HG03354 (cell line): ENCODE data around the gene SPHKAP.
"Not testable (repeated sequence)": the region's sequence is repeated elsewhere in the genome, so short reads cannot be mapped to it uniquely, and the experiment has no call there.

Experiments used
- ATAC-seq: cut with Tn5 transposase; IDR thresholded peaks from one replicate; pipeline ENCODE4 v1.9.1; 2021; ENCODE audit warnings: mild to moderate bottlenecking; ENCODE audit not compliant: unreplicated experiment, poor library complexity, severe bottlenecking

Gene SPHKAP

GRCh38 chr2:228040995-228041394, 140.5 kb downstream of the SPHKAP start:
- ATAC-seq: no peak

GRCh38 chr2:228039752-228040534, 141.5 kb downstream of the SPHKAP start:
- peak; percentile 97 for ATAC-seq

- ATAC-seq: no peak
Measured at GRCh38 chr2:228038967-228039366, 142.5 kb downstream of the SPHKAP start.

DNA sequence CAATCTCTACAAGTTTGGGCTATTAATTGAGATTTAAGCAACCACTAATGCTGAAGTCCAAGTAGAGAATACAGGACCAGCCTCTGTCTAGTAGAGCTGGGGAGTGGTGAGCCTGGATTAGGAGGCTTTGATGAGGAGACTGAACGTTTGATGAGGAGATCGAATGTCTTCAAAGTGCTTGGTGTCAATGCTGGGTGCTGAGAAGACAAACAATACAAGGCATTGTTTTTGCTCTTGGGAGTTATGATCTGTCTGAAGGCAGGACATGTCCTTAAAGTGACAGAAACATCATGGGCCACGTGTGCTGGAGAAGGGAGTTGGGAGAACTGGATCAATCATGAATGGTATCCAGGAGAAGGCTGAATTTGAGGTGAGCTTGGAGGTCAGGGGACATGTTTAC, 143.6 kb downstream of the SPHKAP start:
- no peak for ATAC-seq

DNA sequence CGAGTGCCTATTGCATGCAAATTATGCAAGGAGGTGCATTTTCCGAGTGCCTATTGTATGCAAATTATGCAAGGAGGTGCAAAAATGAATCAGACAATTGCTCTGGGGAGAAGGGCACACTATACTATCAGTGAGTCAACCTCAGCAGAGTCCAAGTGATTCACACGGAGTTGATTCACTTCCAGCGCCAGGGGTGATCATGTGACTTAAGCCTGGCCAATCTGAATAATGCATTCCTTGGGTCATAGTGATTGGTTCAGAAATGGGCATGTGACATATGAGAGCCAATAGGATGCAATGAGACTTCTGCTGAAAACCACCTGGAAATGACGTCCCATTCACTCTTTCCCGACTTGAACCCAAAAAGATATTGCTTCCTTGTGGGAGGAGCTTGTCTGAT, 157.9 kb downstream of the SPHKAP start:
- ATAC-seq: no peak

DNA sequence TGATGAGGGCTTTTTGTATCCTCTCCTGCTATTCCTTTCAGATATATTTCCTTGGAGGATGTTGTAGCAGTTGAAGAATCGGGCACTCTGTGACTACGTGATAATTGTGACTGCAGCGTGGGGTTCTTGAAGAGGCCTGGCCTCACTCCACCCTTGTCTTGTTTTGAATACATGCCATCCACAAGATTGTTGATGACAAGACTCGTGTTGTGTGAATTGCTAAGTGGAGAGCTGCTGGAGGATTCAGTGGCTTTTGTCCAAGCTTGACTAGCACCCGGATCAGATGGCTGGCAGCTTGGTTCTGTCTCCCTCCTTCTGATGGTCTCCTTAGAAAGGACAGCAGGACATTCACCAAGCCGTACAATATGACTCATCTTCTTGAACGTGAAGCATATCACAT, 163.2 kb downstream of the SPHKAP start:
- no peak for ATAC-seq

DNA sequence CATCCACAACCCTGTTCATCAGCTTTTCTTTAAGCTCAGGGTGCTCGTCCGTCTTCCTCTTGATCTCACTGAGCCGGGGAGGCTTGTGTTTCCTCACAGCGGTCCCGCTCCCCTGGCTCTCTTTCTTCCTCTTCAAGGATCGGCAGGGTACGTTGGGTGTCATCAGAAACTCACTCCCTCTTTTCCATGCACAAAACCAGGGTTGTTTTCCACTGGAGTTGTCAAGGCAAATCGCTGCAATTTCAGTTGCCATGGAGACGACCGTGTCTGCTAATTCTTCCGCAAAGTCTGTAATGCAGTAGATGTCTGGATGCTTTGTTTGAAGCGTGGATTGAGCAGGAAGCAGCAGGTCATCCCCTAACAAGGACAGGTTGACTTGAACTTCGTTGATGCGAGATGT, 163.7 kb downstream of the SPHKAP start:
- ATAC-seq: no peak

GRCh38 chr2:228016402-228016801, 165.1 kb downstream of the SPHKAP start:
- no peak for ATAC-seq

GRCh38 chr2:228015741-228016140, 165.7 kb downstream of the SPHKAP start:
- ATAC-seq: no peak

DNA sequence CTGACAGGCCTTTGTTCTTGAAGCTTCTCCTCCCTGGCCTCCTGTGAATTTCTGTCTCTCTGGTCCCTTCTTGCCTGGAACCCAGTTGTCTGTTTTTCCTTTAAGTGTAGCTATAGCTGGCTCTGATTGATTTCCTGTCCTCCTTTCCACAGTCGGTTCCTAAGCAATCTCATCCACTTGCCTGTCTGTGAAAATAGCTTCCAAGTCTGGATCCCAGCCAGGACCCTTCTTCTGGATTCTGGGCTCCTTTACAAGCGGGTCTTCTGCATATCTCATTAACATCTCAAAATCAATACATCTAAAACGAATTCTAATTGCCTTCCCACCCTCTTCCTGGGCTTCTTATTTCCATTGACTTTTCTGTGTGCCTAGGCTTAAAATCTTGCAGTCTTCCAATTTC, 185.1 kb downstream of the SPHKAP start:
- no peak for ATAC-seq

DNA sequence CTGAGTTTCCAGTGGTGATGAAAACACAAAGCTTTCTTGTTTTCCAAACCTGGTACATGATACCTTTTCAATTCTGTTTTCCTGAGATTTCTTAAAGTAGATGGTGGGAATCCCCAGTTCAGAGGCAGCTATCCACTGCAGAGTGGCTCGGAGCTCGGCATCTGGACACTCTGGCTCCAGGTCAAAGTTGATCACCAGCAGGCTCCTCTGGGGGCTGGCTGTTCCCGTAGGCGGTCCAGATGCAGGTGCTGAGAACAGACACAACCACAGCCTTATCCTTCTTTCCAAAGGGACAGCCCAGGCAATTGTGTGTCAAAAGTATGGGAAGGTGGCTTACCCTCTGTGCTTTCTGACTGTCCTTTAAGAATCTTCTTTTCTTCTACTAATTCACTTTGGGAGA, 190.6 kb downstream of the SPHKAP start:
- no peak for ATAC-seq

DNA sequence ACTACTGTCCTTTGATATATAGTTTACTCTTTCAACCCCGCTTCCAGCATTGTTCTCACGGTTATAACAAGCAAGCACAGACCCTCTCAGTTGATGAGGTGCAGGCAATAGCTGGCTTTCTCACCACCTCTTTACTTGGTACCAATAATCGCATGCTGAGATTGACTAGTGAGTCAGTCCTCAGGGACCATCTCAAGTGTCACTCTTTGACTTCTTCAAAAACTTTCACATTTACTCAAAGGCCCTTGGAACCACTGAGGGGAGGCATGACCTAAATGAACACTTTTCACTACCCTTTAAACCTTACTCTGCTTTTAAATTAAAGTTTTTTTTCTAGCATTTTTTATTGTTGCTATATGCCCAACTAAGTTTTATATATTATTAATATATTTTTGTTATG, 208.2 kb downstream of the SPHKAP start:
- no peak for ATAC-seq

DNA sequence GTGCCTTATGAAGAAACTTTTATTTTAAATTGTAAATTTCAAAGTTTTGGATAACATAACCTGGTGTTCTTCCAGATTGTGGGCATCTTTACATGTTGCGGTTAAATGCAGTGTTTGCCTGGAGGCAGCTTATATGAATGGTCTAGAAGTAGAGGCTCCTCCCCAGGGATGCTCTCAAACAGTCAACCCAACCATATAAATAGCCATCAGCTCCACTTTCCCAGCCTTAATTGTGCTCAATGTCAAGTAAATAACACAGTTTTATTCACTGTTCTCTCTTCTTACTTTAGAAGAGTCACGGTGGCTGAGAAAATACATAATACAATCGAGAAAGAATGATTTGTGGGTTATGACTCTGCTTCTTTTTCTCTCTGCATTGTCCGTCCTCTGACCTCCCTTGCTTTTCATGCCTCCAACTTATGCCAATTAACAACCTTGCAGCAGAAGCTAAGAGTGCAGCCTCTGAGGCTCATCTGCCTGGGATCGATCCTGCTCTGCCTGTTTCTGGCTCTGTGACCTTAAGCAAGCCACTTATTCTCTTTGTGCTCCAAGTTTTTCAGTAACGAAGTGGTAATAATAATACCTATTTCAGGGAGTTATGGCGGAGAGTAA, 209.8 kb downstream of the SPHKAP start:
- ATAC-seq: no peak

DNA sequence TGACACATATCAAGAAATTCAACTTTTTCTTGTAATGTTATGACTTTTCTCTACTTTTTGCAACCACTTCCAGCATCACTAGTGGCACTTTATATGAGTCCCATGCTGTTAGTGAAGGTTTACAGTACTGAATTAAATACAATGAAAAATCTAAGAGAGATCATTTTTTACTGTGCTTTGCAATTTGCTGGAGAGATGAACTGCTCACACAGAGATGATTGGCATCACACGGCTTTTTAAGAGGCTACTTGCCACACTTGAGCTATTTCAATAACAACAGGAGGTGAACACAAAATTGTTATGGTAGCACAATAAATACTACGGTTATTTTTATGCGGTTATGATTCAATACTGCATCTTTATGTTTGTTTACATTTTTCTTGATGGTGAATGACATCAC, 221.2 kb downstream of the SPHKAP start:
- ATAC-seq: no peak

- ATAC-seq: no peak
Measured at GRCh38 chr2:227942965-227943364, 238.5 kb downstream of the SPHKAP start.

- no peak for ATAC-seq
Measured at GRCh38 chr2:227942021-227942420, 239.5 kb downstream of the SPHKAP start.

DNA sequence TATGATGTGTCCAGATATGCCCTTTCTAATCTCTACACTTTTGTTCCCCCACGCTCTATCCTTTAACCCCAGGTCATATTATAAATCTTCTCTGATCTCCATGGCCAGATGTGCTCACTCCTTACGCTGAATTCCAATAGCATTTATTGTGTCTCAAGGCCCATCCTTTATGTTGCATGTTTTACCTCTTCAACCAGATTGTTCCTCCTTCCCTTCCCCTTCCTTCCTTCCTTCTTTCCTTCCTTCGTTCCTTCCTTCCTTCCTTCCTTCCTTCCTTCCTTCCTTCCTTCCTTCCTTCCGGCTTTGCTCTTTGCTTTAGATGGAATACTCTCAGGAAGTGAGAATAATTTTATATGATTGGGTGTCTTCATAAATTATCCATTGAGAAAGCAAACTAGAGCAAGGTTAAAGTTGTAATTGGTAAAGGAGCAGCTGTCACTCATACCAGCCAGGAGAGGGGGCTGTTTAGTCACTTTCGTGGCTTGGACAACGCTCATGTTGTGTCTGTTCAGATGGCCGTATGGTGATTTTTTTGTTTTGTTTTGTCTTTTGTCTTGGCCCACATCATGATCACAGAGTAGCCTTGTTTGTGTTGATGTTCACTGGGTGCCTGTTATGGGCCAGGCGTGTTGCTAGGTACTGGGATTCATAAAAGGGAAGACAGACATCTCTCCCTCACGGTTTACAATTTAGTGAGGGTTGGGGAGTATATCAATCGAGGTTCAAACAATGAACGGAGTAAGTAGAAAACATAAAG, 242.0 kb downstream of the SPHKAP start:
- ATAC-seq: no peak

- not testable (repeated sequence) for ATAC-seq
Measured at GRCh38 chr2:227936249-227936648, 245.2 kb downstream of the SPHKAP start.

DNA sequence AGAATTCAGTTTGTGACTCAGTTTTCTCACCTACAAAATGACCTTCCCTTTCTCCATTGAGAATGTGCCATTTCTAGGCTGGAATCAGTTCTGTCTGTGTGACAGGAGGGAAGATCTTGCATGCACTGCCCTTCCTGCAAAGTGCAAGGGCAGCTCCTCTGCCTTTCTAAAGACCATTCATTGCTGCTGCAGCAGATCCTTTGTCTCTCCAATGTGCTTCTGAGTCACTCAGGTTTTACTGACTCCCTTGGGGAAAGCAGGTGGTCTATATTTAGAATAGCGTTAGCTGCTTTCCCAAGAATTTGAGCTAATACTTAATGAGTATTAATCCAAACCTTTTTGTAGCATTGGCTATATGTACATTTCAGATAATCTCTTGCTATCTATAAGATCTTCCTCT, 247.6 kb downstream of the SPHKAP start:
- no peak for ATAC-seq

GRCh38 chr2:227932403-227932802, 249.1 kb downstream of the SPHKAP start:
- no peak for ATAC-seq

DNA sequence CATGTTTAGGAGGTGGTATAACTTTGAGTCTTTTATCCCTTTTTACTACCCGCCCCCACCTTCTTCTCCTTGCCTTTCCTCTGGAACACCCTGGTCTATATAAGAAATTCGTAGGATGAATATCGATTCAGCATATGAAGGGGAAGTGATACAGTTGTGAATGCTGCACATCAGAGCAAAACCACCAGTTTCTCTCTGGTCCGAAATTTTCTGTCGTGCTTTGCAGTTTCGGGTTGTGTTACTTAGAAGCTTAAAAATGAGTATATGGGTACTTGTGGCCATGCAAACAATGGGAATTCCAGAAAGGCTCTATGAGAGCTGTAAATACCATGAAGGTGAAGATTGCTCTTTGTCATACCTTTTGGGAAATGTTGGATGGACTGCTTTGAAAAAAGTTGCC, 249.5 kb downstream of the SPHKAP start:
- ATAC-seq: no peak
